K562 treated with DMSO at 1 percent for 12 hours (cell line): ENCODE results near the gene MSANTD3. TPM values are rescaled to one million over a fixed set of nuclear protein-coding genes. Genes with fewer than 3 reads are reported as not detected.

Source experiments
- total RNA-seq: library from RNA; unstranded; fragments of 300-600 nt; gene quantifications from 2 replicates; pipeline ENCODE4 v1.2.3, GENCODE V29; 2022; ENCODE audit not compliant: insufficient read depth

The MSANTD3 gene, protein sequence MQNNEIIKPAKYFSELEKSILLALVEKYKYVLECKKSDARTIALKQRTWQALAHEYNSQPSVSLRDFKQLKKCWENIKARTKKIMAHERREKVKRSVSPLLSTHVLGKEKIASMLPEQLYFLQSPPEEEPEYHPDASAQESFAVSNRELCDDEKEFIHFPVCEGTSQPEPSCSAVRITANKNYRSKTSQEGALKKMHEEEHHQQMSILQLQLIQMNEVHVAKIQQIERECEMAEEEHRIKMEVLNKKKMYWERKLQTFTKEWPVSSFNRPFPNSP
- total RNA-seq, result 12.5 and 30.2 TPM in 2 replicates

DNA sequence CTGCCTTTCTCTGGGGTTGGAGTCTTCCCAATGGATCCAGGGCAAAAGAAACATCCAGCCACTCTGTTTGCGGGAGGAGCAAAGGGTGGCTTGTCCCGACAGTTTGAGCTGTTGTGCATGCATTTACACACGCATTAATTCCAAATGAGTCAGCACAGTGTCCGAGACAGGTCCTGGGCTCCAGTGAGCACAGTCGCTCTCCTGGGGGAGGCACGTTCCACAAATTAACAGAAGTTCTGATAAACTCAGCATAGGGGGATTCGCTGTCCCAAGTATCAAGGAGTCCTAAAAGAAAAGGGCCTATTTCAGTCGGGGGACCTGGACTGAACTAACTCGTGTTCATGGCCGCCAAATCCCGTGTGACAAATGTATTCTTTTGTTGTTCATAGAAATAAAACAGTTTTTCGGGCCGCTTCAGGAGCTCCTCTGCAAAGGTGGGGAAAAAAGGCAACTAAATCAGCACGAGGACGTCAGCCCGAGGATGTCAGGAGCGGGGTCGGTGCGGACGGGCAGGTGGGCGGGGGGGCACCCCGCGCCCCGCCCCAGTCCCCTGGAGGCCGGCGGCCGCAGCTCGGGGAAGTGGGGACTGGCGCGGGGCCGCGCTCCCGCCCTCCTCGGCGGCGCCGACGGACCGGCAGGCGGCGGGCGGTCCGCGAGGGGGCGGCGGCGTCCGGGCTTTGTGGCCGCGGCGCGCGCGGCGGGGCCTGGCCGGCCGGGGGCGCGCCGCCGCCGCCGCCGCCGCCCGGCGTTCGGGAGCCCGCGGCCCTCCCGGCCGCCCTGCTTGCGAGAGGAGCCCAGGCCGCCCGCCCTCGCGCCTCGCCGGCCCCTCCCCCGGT is at the start of gene MSANTD3:
MSANTD3 (plus strand) TSS at position 614 of the 836 bp plus-strand sequence. CDS start 14,796 bp downstream, outside the sequence.

DNA sequence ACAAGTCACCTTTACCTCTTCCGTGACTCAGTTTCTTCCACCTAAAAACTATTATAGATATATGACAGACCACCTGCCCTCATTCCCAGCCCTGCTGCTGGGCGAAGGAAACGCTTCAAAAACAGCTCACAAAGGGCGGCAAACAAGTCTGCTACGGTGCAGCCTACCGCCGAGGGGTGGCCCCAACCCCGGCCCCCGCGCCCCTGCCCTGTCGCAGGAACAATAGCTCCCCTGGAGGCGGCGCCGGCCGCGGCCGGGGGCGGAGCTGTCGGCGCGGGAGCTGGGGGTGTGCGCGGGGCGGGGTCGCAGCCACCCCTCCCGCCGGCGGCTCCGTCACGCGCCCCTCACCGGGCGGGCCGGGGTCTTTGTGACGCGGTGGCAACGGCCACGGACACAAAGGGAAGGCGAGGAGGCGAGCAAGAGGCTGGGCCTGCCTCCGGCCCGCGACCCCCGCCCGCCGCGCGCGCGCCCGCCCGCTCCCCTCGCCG is 45.9 kb downstream of the MSANTD3 start, which contains the start of gene TMEFF1:
TMEFF1 (plus strand) TSS at position 362 of the 488 bp plus-strand sequence. CDS start 396 bp downstream, outside the sequence.

Other genes starting within 250 kb of the MSANTD3 start
- gene TEX10, start 74.2 kb upstream of the MSANTD3 start, total RNA-seq, result 10.6 and 23.0 TPM in 2 replicates
- gene TMEFF1, start 46.0 kb downstream of the MSANTD3 start, total RNA-seq, result 0.74 TPM in 1 of 2 replicates, not detected in the other
- not detected in 2 replicates for gene CAVIN4, start 150.9 kb downstream of the MSANTD3 start, total RNA-seq